ENCODE measurements around the gene GPX2. TPM values are rescaled to one million over a fixed set of nuclear protein-coding genes. Genes with fewer than 3 reads are reported as not detected.

The GPX2 gene
- total and polyA plus RNA-seq, 4 donors, result 6.9 to 1,067 (median 325) TPM

GRCh38 chr14:64952598-64953309, 10.2 kb upstream of the GPX2 start:
- H3K9ac ChIP-seq (ENCODE audit: low read depth in 1 of 2, low read length in 2 of 2), result no peak overlapping the region
- 89% methylated on average over 7 of the region's 7 CpGs for WGBS
- no peaks in the 10 kb centered on the region for H3K27me3 ChIP-seq (ENCODE audit: control insufficient read depth in 4 of 4, insufficient read depth in 4 of 4, low read length in 3 of 4)
- H3K27ac ChIP-seq (ENCODE audit: low read depth in 1 of 2, low read length in 2 of 2), result no peak overlapping the region
- TF ChIP-seq FOXA2 (IDR thresholded peaks at IDR 0.05), result no peak
- TF ChIP-seq, protein P1, sequence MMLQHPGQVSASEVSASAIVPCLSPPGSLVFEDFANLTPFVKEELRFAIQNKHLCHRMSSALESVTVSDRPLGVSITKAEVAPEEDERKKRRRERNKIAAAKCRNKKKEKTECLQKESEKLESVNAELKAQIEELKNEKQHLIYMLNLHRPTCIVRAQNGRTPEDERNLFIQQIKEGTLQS (IDR thresholded peaks at IDR 0.05), result no peak
- TF ChIP-seq HNF4G (IDR thresholded peaks at IDR 0.05), result no peak
- TF ChIP-seq RXRA (IDR thresholded peaks at IDR 0.05), result no peak
- no peak for TF ChIP-seq YY1 (IDR thresholded peaks at IDR 0.05)
- no peak for TF ChIP-seq SP1 (IDR thresholded peaks at IDR 0.05)
- TF ChIP-seq, protein P2, sequence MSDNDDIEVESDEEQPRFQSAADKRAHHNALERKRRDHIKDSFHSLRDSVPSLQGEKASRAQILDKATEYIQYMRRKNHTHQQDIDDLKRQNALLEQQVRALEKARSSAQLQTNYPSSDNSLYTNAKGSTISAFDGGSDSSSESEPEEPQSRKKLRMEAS (IDR thresholded peaks at IDR 0.05), result no peak
- no peak for TF ChIP-seq HNF4A (conservative IDR thresholded peaks at IDR 0.05)
- no peak for TF ChIP-seq FOXA1 (IDR thresholded peaks at IDR 0.05)
- no peak for TF ChIP-seq REST (IDR thresholded peaks at IDR 0.05)
- no peak for TF ChIP-seq JUND (IDR thresholded peaks at IDR 0.05)
- TF ChIP-seq EGR1 (IDR thresholded peaks at IDR 0.05; ENCODE audit: low read depth in 2 of 2), result no peak
- TF ChIP-seq RAD21 (IDR thresholded peaks at IDR 0.05), result no peak
- no peak for TF ChIP-seq NR2F2 (IDR thresholded peaks at IDR 0.05)
- TF ChIP-seq, protein P3, sequence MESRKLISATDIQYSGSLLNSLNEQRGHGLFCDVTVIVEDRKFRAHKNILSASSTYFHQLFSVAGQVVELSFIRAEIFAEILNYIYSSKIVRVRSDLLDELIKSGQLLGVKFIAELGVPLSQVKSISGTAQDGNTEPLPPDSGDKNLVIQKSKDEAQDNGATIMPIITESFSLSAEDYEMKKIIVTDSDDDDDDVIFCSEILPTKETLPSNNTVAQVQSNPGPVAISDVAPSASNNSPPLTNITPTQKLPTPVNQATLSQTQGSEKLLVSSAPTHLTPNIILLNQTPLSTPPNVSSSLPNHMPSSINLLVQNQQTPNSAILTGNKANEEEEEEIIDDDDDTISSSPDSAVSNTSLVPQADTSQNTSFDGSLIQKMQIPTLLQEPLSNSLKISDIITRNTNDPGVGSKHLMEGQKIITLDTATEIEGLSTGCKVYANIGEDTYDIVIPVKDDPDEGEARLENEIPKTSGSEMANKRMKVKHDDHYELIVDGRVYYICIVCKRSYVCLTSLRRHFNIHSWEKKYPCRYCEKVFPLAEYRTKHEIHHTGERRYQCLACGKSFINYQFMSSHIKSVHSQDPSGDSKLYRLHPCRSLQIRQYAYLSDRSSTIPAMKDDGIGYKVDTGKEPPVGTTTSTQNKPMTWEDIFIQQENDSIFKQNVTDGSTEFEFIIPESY (IDR thresholded peaks at IDR 0.05), result no peak
- TF ChIP-seq TAF1 (conservative IDR thresholded peaks at IDR 0.05), result no peak
- peaks cover 0 to 2% (median 0%) of the 10 kb centered on the region in 4 donors for H3K36me3 ChIP-seq (ENCODE audit: control insufficient read depth in 4 of 4, insufficient read depth in 3 of 4, low read depth in 1 of 4, low read length in 3 of 4)
- peaks cover 7 to 15% (median 12%) of the 10 kb centered on the region in 4 donors for H3K4me1 ChIP-seq (ENCODE audit: control insufficient read depth in 4 of 4, insufficient read depth in 4 of 4, low read length in 3 of 4)
- DNase-seq (ENCODE audit: low spot score), result no peak
- H3K4me3 ChIP-seq (ENCODE audit: low read depth in 1 of 3, low read length in 3 of 3), result no peak overlapping the region
- H3K9me3 ChIP-seq (ENCODE audit: control insufficient read depth in 4 of 4, low read length in 3 of 4), result no peaks in the 10 kb centered on the region

DNA sequence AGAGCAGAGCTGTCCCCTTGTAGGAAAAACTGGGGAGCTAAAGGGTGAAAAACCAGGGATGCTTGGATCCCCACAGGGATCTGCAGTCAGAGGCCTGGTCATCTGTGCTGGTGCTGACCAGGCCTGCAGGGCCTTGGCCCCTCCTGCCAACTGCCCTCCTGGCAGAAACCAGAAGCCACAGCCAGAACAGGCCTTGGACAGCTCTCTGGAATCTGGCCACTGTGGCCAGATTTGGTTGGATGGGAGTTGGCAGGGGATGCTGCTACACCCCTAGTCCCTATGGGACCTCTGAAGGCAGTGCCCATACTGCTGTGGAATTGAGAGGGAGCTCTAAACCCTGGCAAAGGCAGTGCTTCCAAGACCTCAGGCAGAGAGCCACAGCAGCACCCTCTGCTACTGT, 9.2 kb upstream of the GPX2 start:
- no peak overlapping the region for H3K4me3 ChIP-seq (ENCODE audit: low read depth in 1 of 3, low read length in 3 of 3)
- no peak overlapping the region for H3K9ac ChIP-seq (ENCODE audit: low read depth in 1 of 2, low read length in 2 of 2)
- H3K4me1 ChIP-seq (ENCODE audit: control insufficient read depth in 4 of 4, insufficient read depth in 4 of 4, low read length in 3 of 4), result peaks cover 16 to 24% (median 21%) of the 10 kb centered on the region in 4 donors
- H3K36me3 ChIP-seq (ENCODE audit: control insufficient read depth in 4 of 4, insufficient read depth in 3 of 4, low read depth in 1 of 4, low read length in 3 of 4), result peaks cover 0 to 2% (median 0%) of the 10 kb centered on the region in 4 donors
- DNase-seq (ENCODE audit: low spot score), result no peak
- H3K27ac ChIP-seq (ENCODE audit: low read depth in 1 of 2, low read length in 2 of 2), result no peak overlapping the region
- no peaks in the 10 kb centered on the region for H3K9me3 ChIP-seq (ENCODE audit: control insufficient read depth in 4 of 4, low read length in 3 of 4)
- H3K27me3 ChIP-seq (ENCODE audit: control insufficient read depth in 4 of 4, insufficient read depth in 4 of 4, low read length in 3 of 4), result no peaks in the 10 kb centered on the region
- TF ChIP-seq HNF4A (conservative IDR thresholded peaks at IDR 0.05) (no peak), RAD21 (IDR thresholded peaks at IDR 0.05) (no peak), FOXA1 (IDR thresholded peaks at IDR 0.05) (no peak), RXRA (IDR thresholded peaks at IDR 0.05) (no peak), GABPA (IDR thresholded peaks at IDR 0.05 in 1 of 2, conservative IDR thresholded peaks at IDR 0.05 in 1 of 2) (no peak), FOXA2 (IDR thresholded peaks at IDR 0.05) (no peak), JUND (IDR thresholded peaks at IDR 0.05) (no peak), EGR1 (IDR thresholded peaks at IDR 0.05; ENCODE audit: low read depth in 2 of 2) (no peak), NR2F2 (IDR thresholded peaks at IDR 0.05) (no peak), HNF4G (IDR thresholded peaks at IDR 0.05) (no peak), YY1 (IDR thresholded peaks at IDR 0.05) (no peak)
- TF ChIP-seq, protein P4, sequence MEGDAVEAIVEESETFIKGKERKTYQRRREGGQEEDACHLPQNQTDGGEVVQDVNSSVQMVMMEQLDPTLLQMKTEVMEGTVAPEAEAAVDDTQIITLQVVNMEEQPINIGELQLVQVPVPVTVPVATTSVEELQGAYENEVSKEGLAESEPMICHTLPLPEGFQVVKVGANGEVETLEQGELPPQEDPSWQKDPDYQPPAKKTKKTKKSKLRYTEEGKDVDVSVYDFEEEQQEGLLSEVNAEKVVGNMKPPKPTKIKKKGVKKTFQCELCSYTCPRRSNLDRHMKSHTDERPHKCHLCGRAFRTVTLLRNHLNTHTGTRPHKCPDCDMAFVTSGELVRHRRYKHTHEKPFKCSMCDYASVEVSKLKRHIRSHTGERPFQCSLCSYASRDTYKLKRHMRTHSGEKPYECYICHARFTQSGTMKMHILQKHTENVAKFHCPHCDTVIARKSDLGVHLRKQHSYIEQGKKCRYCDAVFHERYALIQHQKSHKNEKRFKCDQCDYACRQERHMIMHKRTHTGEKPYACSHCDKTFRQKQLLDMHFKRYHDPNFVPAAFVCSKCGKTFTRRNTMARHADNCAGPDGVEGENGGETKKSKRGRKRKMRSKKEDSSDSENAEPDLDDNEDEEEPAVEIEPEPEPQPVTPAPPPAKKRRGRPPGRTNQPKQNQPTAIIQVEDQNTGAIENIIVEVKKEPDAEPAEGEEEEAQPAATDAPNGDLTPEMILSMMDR (IDR thresholded peaks at IDR 0.05; ENCODE audit: low read depth, low read length, missing input control), result no peak
- TF ChIP-seq, protein P3 (IDR thresholded peaks at IDR 0.05), result no peak
